GM12872 (cell line): Measurements from ENCODE around the gene TAC4.

Source experiments
- CTCF ChIP-seq: IDR thresholded peaks from 3 replicates; pipeline ENCODE4 v1.5.1; 2011; ENCODE audit warnings: low read depth, mild to moderate bottlenecking, low read length, moderate library complexity; ENCODE audit not compliant: insufficient read depth

Gene TAC4

GRCh38 chr17:49798182-49798581 is 49.7 kb downstream of the TAC4 start:
- no peak for TF ChIP-seq CTCF

DNA sequence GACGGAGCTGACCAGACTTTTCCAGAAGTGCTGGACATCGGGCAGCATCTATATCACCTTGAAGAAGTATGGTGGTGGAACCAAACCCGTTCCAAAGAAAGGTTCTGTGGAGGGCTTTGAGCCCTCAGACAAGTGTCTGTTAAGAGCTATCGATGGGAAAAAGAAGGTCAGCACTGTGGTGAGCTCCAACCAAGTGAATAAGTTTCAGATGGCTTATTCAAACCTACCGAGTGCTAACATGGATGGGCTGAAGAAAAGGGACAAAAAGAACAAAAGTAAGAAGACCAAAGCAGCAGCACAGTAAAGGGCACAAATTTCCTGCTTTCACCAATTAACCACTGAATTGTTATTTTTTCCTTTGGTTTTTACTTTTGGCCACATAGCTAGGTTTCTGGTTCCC is 52.5 kb downstream of the TAC4 start:
- TF ChIP-seq CTCF: no peak

GRCh38 chr17:49793309-49793708 is 54.6 kb downstream of the TAC4 start:
- no peak for TF ChIP-seq CTCF

DNA sequence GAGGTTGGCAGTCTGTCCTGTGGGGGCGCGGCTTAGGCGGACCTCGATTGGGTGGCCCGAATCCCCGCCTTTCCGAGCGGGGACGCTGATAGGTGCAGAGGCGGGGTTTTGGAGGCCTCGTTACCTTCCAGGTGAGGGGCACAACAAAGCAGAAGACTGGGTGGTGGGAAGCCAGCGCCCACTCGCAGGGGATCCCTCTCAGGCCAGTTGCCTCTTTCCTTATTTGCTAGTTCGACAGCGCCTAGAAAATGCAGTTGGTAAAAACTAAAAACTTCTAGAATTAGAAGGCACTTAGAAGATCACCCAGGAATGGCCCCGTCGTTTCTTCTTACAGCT is 58.7 kb downstream of the TAC4 start:
- TF ChIP-seq CTCF: no peak

DNA sequence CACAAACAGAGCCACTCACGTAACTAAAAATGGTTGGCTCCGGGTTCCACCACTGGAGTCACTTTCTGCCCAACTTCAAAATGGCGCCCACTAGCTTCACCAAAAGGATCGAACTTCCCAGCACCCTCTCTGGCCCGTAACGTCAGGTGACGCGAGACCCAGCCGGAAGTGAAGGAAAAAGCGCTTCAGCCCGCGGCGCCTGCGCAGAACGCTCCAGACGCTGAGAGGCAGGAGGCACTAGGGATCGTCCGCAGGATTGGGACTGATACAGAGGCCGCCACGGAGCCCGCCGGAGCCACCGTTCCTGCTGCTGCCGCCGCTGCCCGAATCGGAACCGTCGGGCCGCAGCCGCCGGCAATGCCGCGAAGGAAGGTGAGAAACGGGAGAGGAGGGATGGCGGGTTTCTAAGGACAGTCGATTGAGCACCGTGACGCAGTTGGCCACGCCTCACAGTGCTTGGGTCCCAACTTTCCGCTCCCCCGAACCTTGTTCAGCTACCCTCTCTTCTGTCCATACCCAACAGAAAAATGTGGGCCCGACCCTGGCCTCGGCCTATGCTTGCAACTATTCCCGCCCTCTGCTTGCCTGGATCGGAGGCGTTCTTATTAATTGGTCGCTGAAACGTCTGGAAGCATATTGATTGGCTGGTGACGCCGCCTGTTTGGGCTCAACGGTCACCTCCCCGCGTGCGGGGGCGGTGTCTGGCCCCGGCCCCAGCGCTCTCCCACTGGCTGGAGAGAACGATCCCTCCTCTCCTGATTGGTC is 59.2 kb downstream of the TAC4 start, which contains the start of gene KAT7:
KAT7 (plus strand) TSS at position 204 of the 765 bp plus-strand sequence; CDS start at position 358, 154 bp downstream.
- TF ChIP-seq CTCF: no peak
